GM12872 (cell line): ENCODE results near the gene MAB21L4.

Source experiments
- CTCF ChIP-seq: IDR thresholded peaks from 3 replicates; pipeline ENCODE4 v1.5.1; 2011; ENCODE audit warnings: low read depth, mild to moderate bottlenecking, low read length, moderate library complexity; ENCODE audit not compliant: insufficient read depth

The MAB21L4 gene

GRCh38 chr2:240892356-240892755, 3.6 kb downstream of the MAB21L4 start:
- no peak for TF ChIP-seq CTCF

- TF ChIP-seq CTCF: no peak
These were observed 4.2 kb downstream of the MAB21L4 start for GRCh38 chr2:240891492-240892340.

GRCh38 chr2:240890691-240891090, 5.3 kb downstream of the MAB21L4 start:
- no peak for TF ChIP-seq CTCF

GRCh38 chr2:240889601-240890560, 6.1 kb downstream of the MAB21L4 start:
- no peak for TF ChIP-seq CTCF

GRCh38 chr2:240888890-240889573, 6.9 kb downstream of the MAB21L4 start:
- no peak for TF ChIP-seq CTCF

- TF ChIP-seq CTCF: no peak
These were observed 7.6 kb downstream of the MAB21L4 start for GRCh38 chr2:240888130-240888889.
